HepG2 (cell line): ENCODE measurements around the gene ZDHHC14. TPM values are rescaled to one million over a fixed set of nuclear protein-coding genes. Genes with fewer than 3 reads are reported as not detected.
A peak's percentile ranks its signal among the peaks of the same experiment; 100 is the strongest.

Experiments
- DPF2 ChIP-seq: sonication (generic); formaldehyde crosslinking; IDR thresholded peaks from 2 replicates; pipeline ENCODE4 v1.4.0; 2020; ENCODE audit warnings: mild to moderate bottlenecking, low read depth, missing genetic modification reagents, borderline replicate concordance
- FOSL2 ChIP-seq: sonication (generic); formaldehyde crosslinking; IDR thresholded peaks from 2 replicates; pipeline ENCODE4 v1.4.0; 2020; ENCODE audit warnings: missing genetic modification reagents
- GATAD2A ChIP-seq: IDR thresholded peaks from 2 replicates; pipeline ENCODE4 v1.6.1; 2016
- IKZF1 ChIP-seq: fragments of 450-650 bp; IDR thresholded peaks from 2 replicates; pipeline ENCODE4 v1.7.1; 2016
- MAFF ChIP-seq: IDR thresholded peaks from 2 replicates; pipeline ENCODE4 v1.6.1; 2011; ENCODE audit warnings: low read depth, low read length, improper control_type of control experiment
- MIXL1 ChIP-seq: IDR thresholded peaks from 2 replicates; pipeline ENCODE4 v1.6.1; 2016
- PPARG ChIP-seq: conservative IDR thresholded peaks from 2 replicates; pipeline ENCODE4 v1.6.1; 2016; ENCODE audit warnings: missing biosample characterization, missing genetic modification reagents
- TCF7L2 ChIP-seq: IDR thresholded peaks from 2 replicates; pipeline ENCODE4 v1.6.1; 2011; ENCODE audit warnings: mild to moderate bottlenecking, low read depth, low read length, moderate library complexity
- ZFP36L2 ChIP-seq: sonication (generic); formaldehyde crosslinking; IDR thresholded peaks from 2 replicates; pipeline ENCODE4 v1.4.0; 2020; ENCODE audit warnings: missing genetic modification reagents
- ZNF101 ChIP-seq: sonication (generic); formaldehyde crosslinking; IDR thresholded peaks from 2 replicates; pipeline ENCODE4 v1.4.0; 2020; ENCODE audit warnings: mild to moderate bottlenecking, low read depth, missing genetic modification reagents, borderline replicate concordance
- ZNF230 ChIP-seq: sonication (generic); formaldehyde crosslinking; IDR thresholded peaks from 2 replicates; pipeline ENCODE4 v1.4.0; 2020; ENCODE audit warnings: mild to moderate bottlenecking, missing genetic modification reagents
- ZNF441 ChIP-seq: sonication (generic); formaldehyde crosslinking; IDR thresholded peaks from 2 replicates; pipeline ENCODE4 v1.7.0; 2021; ENCODE audit warnings: missing genetic modification reagents, borderline replicate concordance
- ZSCAN9 ChIP-seq: IDR thresholded peaks from 2 replicates; pipeline ENCODE4 v1.6.1; 2016; ENCODE audit warnings: borderline replicate concordance
- polyA plus RNA-seq, 8 experiments: library from polyadenylated mRNA; depleted of rRNA in 3 of 8; stranded (reverse) in 7 of 8; unstranded in 1 of 8; fragments of >200 nt; fragmentation: Illumina TruSeq in 4 of 8; extraction: Trizol in 4 of 8; gene quantifications; 2 replicates each; pipeline versions ENCODE4 v1.2.1 to v1.2.3, GENCODE V29; 2011 to 2016; ENCODE audit warnings: low read depth in 4 of 8, missing spikeins in 1 of 8, mixed read lengths in 1 of 8; ENCODE audit not compliant: insufficient read depth in 1 of 8
- total RNA-seq, 5 experiments: library from RNA; depleted of rRNA; stranded (reverse); fragments of >200 nt; fragmentation: Illumina TruSeq; extraction: Trizol; gene quantifications; 2 replicates each; pipeline ENCODE4 v1.2.3, GENCODE V29; 2016; ENCODE audit warnings: low read depth in 1 of 5
- TF ChIP-seq, protein P1 (sequence below): sonication (generic); formaldehyde crosslinking; IDR thresholded peaks from 2 replicates; pipeline ENCODE4 v1.5.1; 2020; ENCODE audit warnings: mild to moderate bottlenecking, missing genetic modification reagents, moderate library complexity
- TF ChIP-seq, protein P2 (sequence below): sonication (generic); formaldehyde crosslinking; conservative IDR thresholded peaks from 2 replicates; pipeline ENCODE4 v1.5.0; 2020; ENCODE audit warnings: missing genetic modification reagents
- TF ChIP-seq, protein P3 (sequence below): sonication (generic); formaldehyde crosslinking; IDR thresholded peaks from 2 replicates; pipeline ENCODE4 v1.5.1; 2020; ENCODE audit warnings: missing genetic modification reagents, mild to moderate bottlenecking, borderline replicate concordance
- TF ChIP-seq, protein P4 (sequence below): sonication (generic); formaldehyde crosslinking; IDR thresholded peaks from 2 replicates; pipeline ENCODE4 v1.4.0; 2020; ENCODE audit warnings: low read depth, missing genetic modification reagents
- TF ChIP-seq, protein P5 (sequence below): sonication (generic); formaldehyde crosslinking; IDR thresholded peaks from 2 replicates; pipeline ENCODE4 v1.5.1; 2020; ENCODE audit warnings: missing genetic modification reagents, mild to moderate bottlenecking, borderline replicate concordance
- TF ChIP-seq, protein P6 (sequence below): sonication (generic); formaldehyde crosslinking; IDR thresholded peaks from 2 replicates; pipeline ENCODE4 v1.8.1; 2022; ENCODE audit warnings: mild to moderate bottlenecking, missing genetic modification reagents

The ZDHHC14 gene
- total and polyA plus RNA-seq, 2 of the 13 experiments (the other 11 are each of a cell fraction or from before 2014, with no cell fraction given), result 3.7 to 9.5 TPM

DNA sequence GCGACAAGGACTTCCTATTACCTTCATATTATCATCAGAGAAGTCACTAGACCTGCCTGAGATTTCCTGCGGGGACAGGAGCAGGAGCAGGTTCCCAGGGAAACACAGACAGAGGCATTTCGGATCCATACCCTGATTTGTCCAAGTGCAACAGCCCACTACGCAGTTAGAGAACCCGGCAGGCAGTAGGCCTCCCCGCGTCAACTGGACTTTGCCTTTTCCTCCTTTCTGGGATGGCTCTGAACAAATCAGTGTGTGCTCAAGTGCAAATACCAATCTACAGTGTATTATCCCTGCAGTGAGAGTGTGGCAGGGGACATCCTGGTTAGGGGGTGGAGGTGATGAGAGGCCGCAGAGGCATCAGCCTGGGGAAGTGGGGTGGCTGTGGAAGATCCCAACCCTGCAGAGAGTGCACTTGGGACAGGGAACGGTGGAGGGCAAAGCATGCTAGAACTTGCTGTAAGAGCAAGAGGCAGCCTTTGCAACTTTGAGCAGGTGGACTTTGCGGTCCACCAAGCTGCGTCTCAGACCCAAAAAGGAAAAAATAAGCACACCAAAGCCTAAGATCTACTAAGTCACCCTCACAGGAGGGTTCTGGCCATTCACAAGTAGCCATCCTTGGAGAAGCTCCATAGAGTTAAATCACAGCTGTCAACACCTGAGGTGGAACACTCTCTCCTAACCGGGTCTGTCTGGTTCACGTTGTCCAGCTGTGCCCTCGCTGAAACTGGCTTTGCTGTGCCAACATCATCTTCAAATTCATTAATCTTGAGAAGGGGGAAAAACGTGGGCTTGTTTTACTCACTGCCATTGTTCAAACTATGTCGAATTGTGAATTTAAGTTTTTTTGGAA is 159.1 kb downstream of the ZDHHC14 start (continued):
- TF ChIP-seq, protein P1, sequence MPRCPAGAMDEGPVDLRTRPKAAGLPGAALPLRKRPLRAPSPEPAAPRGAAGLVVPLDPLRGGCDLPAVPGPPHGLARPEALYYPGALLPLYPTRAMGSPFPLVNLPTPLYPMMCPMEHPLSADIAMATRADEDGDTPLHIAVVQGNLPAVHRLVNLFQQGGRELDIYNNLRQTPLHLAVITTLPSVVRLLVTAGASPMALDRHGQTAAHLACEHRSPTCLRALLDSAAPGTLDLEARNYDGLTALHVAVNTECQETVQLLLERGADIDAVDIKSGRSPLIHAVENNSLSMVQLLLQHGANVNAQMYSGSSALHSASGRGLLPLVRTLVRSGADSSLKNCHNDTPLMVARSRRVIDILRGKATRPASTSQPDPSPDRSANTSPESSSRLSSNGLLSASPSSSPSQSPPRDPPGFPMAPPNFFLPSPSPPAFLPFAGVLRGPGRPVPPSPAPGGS (CRISPR knock-in tag), result peak; percentile 69; the same call in 1 of the 2 replicates
- peak; percentile 90 for TF ChIP-seq MIXL1
- no peak for TF ChIP-seq ZSCAN9 (CRISPR knock-in tag)
- TF ChIP-seq FOSL2 (CRISPR knock-in tag), result peak; percentile 76
- no peak for TF ChIP-seq ZFP36L2 (CRISPR knock-in tag)
- no peak for TF ChIP-seq ZNF101 (CRISPR knock-in tag)
- peak; percentile 98 for TF ChIP-seq GATAD2A
- TF ChIP-seq TCF7L2, result no peak
- TF ChIP-seq IKZF1, result no peak
- TF ChIP-seq, protein P2, sequence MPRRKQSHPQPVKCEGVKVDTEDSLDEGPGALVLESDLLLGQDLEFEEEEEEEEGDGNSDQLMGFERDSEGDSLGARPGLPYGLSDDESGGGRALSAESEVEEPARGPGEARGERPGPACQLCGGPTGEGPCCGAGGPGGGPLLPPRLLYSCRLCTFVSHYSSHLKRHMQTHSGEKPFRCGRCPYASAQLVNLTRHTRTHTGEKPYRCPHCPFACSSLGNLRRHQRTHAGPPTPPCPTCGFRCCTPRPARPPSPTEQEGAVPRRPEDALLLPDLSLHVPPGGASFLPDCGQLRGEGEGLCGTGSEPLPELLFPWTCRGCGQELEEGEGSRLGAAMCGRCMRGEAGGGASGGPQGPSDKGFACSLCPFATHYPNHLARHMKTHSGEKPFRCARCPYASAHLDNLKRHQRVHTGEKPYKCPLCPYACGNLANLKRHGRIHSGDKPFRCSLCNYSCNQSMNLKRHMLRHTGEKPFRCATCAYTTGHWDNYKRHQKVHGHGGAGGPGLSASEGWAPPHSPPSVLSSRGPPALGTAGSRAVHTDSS (CRISPR knock-in tag), result no peak
- TF ChIP-seq, protein P3, sequence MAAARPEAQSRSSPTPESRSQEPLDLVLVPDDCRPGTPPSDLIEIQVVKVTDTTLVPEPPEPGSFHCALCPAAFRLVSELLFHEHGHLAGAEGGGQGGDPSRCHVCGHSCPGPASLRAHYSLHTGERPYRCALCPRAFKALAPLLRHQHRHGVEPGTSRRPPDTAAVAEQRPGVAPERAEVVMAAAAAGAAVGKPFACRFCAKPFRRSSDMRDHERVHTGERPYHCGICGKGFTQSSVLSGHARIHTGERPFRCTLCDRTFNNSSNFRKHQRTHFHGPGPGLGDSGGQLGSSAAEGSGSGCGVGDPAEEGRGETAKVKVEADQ (CRISPR knock-in tag), result no peak
- TF ChIP-seq ZNF230, result no peak
- TF ChIP-seq DPF2 (CRISPR knock-in tag), result peak; percentile 85
- TF ChIP-seq, protein P4, sequence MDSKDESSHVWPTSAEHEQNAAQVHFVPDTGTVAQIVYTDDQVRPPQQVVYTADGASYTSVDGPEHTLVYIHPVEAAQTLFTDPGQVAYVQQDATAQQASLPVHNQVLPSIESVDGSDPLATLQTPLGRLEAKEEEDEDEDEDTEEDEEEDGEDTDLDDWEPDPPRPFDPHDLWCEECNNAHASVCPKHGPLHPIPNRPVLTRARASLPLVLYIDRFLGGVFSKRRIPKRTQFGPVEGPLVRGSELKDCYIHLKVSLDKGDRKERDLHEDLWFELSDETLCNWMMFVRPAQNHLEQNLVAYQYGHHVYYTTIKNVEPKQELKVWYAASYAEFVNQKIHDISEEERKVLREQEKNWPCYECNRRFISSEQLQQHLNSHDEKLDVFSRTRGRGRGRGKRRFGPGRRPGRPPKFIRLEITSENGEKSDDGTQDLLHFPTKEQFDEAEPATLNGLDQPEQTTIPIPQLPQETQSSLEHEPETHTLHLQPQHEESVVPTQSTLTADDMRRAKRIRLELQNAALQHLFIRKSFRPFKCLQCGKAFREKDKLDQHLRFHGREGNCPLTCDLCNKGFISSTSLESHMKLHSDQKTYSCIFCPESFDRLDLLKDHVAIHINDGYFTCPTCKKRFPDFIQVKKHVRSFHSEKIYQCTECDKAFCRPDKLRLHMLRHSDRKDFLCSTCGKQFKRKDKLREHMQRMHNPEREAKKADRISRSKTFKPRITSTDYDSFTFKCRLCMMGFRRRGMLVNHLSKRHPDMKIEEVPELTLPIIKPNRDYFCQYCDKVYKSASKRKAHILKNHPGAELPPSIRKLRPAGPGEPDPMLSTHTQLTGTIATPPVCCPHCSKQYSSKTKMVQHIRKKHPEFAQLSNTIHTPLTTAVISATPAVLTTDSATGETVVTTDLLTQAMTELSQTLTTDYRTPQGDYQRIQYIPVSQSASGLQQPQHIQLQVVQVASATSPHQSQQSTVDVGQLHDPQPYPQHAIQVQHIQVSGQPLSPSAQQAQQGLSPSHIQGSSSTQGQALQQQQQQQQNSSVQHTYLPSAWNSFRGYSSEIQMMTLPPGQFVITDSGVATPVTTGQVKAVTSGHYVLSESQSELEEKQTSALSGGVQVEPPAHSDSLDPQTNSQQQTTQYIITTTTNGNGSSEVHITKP (CRISPR knock-in tag), result peak; percentile 93
- peak; percentile 79 for TF ChIP-seq PPARG (CRISPR knock-in tag)
- TF ChIP-seq, protein P5, sequence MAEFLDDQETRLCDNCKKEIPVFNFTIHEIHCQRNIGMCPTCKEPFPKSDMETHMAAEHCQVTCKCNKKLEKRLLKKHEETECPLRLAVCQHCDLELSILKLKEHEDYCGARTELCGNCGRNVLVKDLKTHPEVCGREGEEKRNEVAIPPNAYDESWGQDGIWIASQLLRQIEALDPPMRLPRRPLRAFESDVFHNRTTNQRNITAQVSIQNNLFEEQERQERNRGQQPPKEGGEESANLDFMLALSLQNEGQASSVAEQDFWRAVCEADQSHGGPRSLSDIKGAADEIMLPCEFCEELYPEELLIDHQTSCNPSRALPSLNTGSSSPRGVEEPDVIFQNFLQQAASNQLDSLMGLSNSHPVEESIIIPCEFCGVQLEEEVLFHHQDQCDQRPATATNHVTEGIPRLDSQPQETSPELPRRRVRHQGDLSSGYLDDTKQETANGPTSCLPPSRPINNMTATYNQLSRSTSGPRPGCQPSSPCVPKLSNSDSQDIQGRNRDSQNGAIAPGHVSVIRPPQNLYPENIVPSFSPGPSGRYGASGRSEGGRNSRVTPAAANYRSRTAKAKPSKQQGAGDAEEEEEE (CRISPR knock-in tag), result no peak
- TF ChIP-seq ZNF441 (CRISPR knock-in tag), result 0 out of 2 replicates have a peak, but pooled peaks have one; percentile 39
- no peak; the same call in 1 of the 2 replicates for TF ChIP-seq MAFF
- TF ChIP-seq, protein P6, sequence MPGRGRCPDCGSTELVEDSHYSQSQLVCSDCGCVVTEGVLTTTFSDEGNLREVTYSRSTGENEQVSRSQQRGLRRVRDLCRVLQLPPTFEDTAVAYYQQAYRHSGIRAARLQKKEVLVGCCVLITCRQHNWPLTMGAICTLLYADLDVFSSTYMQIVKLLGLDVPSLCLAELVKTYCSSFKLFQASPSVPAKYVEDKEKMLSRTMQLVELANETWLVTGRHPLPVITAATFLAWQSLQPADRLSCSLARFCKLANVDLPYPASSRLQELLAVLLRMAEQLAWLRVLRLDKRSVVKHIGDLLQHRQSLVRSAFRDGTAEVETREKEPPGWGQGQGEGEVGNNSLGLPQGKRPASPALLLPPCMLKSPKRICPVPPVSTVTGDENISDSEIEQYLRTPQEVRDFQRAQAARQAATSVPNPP, result peak; percentile 86
